Stomach smooth muscle (tissue), 2 donors: ENCODE measurements around the gene DCTPP1.

Experiments
- H3K27ac ChIP-seq: one replicate; pipeline ENCODE4 v1.7.0; 2013; ENCODE audit warnings: mild to moderate bottlenecking, low read length, inconsistent platforms
- H3K27me3 ChIP-seq, 2 donors: one replicate each; pipeline ENCODE4 v1.7.0; 2013; ENCODE audit warnings: low read length in 2 of 2; ENCODE audit not compliant: insufficient read depth in 2 of 2, control insufficient read depth in 1 of 2
- H3K36me3 ChIP-seq, 2 donors: one replicate each; pipeline ENCODE4 v1.7.0; 2013; ENCODE audit warnings: low read length in 2 of 2; ENCODE audit not compliant: control insufficient read depth in 2 of 2, insufficient read depth in 2 of 2
- H3K4me1 ChIP-seq: one replicate; pipeline ENCODE4 v1.7.0; 2013; ENCODE audit warnings: low read length; ENCODE audit not compliant: control insufficient read depth, insufficient read depth
- H3K4me3 ChIP-seq, 2 donors: one replicate each; pipeline ENCODE4 v1.7.0; 2013; ENCODE audit warnings: low read length in 2 of 2
- H3K9ac ChIP-seq, 2 donors: one replicate each; pipeline ENCODE4 v1.7.0; 2013; ENCODE audit warnings: low read length in 2 of 2, mild to moderate bottlenecking in 1 of 2
- H3K9me3 ChIP-seq, 2 donors: one replicate each; pipeline ENCODE4 v1.7.0; 2013; ENCODE audit warnings: low read length in 2 of 2; ENCODE audit not compliant: control insufficient read depth in 2 of 2
- donor health status: healthy.
- donor health status: Pancreatic carcinoma.

Gene DCTPP1

DNA sequence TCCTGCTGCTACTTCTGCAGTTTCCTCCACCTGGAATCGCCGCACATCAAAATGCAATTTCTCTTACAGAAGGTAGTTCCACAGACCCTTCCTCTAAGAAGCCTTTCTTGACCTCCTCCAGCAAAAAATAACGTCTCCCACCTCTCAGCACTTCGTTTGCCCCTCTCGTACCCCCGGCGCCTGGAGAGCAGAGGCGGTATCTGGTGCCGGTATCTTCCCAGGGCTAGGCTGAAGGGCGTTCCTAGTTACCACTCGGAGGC is 482 bp downstream of the DCTPP1 start:
- Histone ChIP-seq H3K4me3 (peak overlapping the region; percentile 81 to 86), H3K27me3 (no peaks in the 10 kb centered on the region), H3K36me3 (peaks cover 0 to 5% of the 10 kb centered on the region in 2 donors), H3K4me1 (peaks cover 16% of the 10 kb centered on the region), H3K9me3 (no peaks in the 10 kb centered on the region), H3K9ac (peak overlapping the region; percentile 64 to 77), H3K27ac (peak overlapping the region; percentile 74)

DNA sequence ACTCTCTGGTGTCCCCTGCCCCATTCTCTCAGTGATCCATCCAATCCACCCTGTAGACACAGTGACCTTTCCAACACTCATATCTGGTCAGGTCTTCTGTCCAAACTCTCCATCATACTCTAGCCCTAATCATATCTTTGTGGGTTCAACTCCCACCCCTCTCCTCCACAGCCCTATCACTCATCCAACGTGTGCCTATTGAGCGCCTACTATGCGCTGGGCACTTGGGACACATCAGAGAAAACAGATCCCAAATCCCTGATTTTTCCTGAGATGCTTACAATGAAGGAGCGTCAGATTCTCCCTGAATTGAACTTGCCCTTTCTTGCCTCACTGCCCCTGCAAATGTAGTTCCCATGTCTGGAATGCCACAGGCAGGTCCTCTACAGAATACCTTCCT is 1.8 kb downstream of the DCTPP1 start:
- Histone ChIP-seq H3K27ac (no peak overlapping the region), H3K4me3 (no peak overlapping the region), H3K36me3 (peaks cover 5 to 12% of the 10 kb centered on the region in 2 donors), H3K4me1 (peaks cover 16% of the 10 kb centered on the region), H3K9ac (no peak overlapping the region), H3K27me3 (no peaks in the 10 kb centered on the region), H3K9me3 (no peaks in the 10 kb centered on the region)

DNA sequence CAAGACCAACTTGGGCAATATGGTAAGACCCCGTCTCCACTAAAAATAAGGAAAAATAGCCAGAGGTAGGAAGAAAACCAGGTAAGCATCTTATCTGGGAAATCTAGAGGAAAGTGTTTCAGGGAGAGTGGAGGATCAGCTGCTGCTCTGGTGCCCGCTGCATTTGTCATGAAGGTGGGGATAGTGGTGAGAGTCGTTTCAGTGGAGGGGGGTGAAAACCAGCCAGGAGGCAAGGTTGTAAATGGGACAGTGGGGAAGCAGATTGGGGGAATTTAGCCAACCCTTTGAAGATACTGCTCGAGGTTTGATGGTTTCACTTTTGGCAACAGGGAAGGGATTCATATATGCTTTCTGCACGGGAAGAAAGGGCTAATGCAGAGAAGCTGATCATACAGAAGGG is 8.8 kb downstream of the DCTPP1 start:
- H3K9ac ChIP-seq: no peak overlapping the region
- H3K9me3 ChIP-seq: no peaks in the 10 kb centered on the region
- H3K36me3 ChIP-seq: peaks cover 8 to 13% of the 10 kb centered on the region in 2 donors
- peaks cover 18% of the 10 kb centered on the region for H3K4me1 ChIP-seq
- no peak overlapping the region for H3K4me3 ChIP-seq
- no peak overlapping the region for H3K27ac ChIP-seq
- H3K27me3 ChIP-seq: no peaks in the 10 kb centered on the region

DNA sequence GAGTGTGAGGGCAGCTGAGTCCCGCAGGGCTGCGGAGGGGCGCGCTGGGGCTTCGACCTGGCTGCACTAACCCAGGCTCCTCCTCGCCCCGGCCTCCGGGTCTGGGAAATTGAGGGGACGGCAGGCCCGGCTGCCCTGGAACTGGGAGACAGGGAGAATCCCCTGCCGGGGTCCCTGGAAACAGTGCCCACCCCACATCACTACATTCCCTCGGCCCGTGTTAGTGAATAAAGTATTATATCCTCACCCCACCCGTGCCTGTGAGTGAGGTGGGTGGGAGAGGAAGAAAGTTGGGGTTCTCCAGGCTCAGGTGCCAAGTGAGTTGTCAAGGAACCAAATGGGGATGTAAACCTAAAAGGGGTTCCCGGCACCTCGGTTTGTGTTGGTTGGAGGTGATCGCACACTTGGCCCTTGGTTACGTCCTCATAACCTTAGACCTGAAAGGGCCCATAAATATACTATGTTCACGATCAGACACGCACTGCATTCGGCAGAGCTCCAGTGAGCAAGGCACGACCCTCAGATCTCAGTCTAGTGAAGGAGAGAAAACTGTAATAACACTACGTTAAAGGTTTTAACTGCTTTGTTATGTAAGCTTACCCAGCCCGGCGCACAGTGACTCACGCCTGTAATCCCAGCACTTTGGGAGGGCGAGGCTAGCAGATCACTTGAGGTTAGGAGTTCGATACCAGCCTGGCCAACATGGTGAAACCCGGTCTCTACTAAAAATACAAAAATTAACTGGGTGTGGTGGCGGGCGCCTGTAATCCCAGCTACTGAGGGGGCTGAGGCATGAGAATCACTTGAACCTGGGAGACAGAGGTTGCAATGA is 11.3 kb downstream of the DCTPP1 start:
- H3K36me3 ChIP-seq: peaks cover 12% of the 10 kb centered on the region in 2 donors
- no peaks in the 10 kb centered on the region for H3K9me3 ChIP-seq
- peak overlapping the region; percentile 58 for H3K27ac ChIP-seq
- H3K4me3 ChIP-seq: peak overlapping the region; percentile 60 to 79
- no peaks in the 10 kb centered on the region for H3K27me3 ChIP-seq
- peaks cover 18% of the 10 kb centered on the region for H3K4me1 ChIP-seq
- H3K9ac ChIP-seq: peak overlapping the region; percentile 51 to 57

DNA sequence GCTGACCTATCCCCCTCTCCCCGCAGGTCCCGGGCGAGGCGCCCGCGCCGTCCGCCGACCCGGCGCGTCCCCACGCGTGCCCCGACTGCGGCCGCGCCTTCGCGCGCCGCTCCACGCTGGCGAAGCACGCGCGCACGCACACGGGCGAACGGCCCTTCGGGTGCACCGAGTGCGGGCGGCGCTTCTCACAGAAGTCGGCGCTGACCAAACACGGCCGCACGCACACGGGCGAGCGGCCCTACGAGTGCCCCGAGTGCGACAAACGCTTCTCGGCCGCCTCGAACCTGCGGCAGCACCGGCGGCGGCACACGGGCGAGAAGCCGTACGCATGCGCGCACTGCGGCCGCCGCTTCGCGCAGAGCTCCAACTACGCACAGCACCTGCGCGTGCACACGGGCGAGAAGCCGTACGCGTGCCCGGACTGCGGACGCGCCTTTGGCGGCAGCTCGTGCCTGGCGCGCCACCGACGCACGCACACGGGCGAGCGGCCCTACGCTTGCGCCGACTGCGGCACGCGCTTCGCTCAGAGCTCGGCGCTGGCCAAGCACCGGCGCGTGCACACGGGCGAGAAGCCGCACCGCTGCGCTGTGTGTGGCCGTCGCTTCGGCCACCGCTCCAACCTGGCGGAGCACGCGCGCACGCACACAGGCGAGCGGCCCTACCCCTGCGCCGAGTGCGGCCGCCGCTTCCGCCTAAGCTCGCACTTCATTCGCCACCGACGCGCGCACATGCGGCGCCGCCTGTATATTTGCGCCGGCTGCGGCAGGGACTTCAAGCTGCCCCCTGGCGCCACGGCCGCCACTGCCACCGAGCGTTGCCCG is 12.1 kb downstream of the DCTPP1 start:
- Histone ChIP-seq H3K4me1 (peaks cover 18% of the 10 kb centered on the region), H3K27ac (peak overlapping the region; percentile 58), H3K27me3 (no peaks in the 10 kb centered on the region), H3K36me3 (peaks cover 12 to 13% of the 10 kb centered on the region in 2 donors), H3K4me3 (peak overlapping the region; percentile 60 to 79), H3K9ac (peak overlapping the region; percentile 60 to 64), H3K9me3 (no peaks in the 10 kb centered on the region)

DNA sequence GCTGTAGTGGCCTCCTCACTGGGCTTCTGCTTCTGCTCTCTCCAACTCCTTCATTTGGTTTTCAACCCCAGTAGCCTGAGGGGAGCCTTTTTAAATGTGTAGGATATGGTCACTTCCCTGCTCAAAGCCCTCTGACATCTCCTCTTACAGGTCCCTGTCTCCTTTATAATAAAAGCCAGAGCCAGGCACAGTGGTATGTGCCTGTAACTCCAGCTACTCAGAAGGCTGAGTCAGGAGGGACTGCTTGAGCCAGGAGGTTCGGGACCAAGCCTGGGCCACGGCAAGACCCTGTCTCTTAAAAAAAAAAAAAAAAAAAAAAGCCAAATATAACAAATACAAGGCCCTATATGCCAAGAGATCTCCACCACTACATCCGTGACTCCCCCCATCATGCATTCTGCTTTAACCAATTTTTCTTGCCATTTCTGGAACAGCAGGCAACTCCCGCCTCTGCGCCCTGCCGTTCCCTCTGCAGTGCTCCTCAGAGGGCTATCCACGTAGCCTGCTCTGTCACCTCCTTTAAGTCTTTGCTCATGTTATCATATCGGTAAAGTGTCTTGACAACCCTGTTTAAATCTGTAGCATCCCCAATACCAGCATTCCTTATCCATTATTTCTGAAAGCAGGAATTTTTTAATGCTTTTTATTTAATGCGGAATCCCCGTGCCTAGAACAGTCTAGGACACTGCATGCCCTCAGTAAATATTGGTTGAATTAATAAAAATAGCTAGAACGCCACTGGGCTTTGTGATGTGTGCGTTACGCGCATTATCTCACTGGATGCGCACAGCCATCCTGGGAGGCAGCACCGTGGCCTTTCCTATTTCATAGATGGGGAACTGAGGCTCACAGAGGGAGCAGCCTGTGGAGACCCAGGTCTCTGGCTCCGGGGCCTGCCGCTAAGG is 13.0 kb downstream of the DCTPP1 start:
- Histone ChIP-seq H3K9me3 (no peaks in the 10 kb centered on the region), H3K4me1 (peaks cover 20% of the 10 kb centered on the region), H3K9ac (peak overlapping the region; percentile 60 to 64), H3K36me3 (peaks cover 10 to 11% of the 10 kb centered on the region in 2 donors), H3K4me3 (peak overlapping the region; percentile 60 to 79), H3K27ac (peak overlapping the region; percentile 18), H3K27me3 (no peaks in the 10 kb centered on the region)

DNA sequence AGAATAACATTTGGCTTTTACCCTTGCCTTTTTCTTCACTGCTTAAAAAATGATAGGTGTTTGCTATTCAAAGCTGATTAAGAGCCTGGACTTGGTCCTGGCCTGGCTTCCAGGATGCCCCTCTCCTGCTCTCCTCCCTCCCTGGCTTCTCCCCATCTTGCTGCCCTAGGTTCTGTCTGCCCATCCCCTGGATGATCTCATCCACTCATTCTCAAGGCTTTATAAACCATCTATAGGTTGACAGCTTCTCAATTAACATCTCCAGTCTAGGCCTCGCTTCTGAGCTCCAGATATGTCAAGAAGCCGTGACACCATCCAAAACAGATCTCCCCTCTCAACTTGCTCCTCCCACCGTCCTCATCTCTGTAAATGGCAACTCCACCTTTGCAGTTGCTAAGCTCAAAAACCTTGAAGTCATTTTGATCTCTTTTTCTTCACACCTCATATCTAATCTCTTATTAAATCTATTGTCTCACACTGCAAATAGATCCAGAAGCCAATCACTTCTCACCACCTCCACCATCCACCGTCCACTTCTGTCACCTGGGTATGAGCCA is 13.7 kb downstream of the DCTPP1 start:
- Histone ChIP-seq H3K9me3 (no peaks in the 10 kb centered on the region), H3K9ac (peak overlapping the region in 1 of 2 donors; percentile 21), H3K27me3 (no peaks in the 10 kb centered on the region), H3K27ac (no peak overlapping the region), H3K4me3 (no peak overlapping the region), H3K4me1 (peaks cover 20% of the 10 kb centered on the region), H3K36me3 (peaks cover 13% of the 10 kb centered on the region in 2 donors)

DNA sequence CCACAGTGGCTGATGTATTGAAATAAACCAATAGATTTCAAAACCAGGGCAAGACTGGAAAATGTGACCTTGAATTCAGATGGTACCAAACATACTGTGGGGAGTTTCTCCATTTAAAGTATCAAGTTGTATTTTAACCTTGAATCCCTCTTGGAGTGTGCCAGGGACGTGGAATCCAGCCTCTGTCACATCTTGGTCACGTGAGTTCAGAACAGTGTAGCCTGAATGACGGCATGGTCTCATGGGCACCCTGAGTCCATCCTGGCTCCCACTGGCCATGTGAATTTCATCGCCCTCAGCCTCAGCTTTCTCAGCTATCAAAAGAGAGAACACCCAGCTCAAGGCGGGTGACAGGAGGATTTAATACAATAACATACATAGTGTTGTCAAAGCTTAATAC is 15.7 kb downstream of the DCTPP1 start:
- Histone ChIP-seq H3K9ac (no peak overlapping the region), H3K4me3 (no peak overlapping the region), H3K27ac (no peak overlapping the region), H3K9me3 (no peaks in the 10 kb centered on the region), H3K27me3 (no peaks in the 10 kb centered on the region), H3K4me1 (peaks cover 27% of the 10 kb centered on the region), H3K36me3 (peaks cover 13% of the 10 kb centered on the region in 2 donors)

DNA sequence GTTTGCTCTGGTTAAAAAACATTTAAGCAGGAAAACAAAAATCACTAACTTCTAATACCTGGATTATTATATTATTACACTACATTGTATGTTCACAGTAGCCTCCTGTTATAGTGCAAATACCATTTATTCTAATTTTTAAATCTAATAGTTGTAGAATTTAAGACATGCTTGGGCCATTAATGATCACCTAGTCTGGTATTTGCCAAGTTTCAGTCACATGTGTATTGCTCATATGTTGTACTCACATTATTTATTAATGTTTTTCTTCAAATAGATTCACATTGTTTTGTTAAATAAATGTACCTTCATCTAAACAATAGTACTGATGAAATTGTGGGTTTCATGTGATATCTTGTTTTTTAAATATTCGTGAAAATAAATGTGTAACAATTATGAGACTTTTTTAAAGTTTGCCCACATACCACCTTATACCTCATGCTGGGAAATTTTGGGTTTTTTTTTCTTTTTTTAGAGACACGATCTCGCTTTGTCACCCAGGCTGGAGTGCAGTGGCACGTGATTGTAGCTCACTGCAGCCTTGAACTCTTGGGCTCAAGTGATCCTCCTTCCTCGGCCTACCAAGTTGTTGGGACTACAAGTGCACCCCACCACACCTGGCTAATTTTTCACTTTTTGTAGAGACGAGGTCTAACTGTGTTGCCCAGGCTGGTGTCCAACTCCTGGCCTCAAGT is 16.6 kb downstream of the DCTPP1 start:
- Histone ChIP-seq H3K4me3 (no peak overlapping the region), H3K9me3 (no peaks in the 10 kb centered on the region), H3K4me1 (peaks cover 32% of the 10 kb centered on the region), H3K9ac (no peak overlapping the region), H3K27ac (no peak overlapping the region), H3K27me3 (no peaks in the 10 kb centered on the region), H3K36me3 (peaks cover 13% of the 10 kb centered on the region in 2 donors)
